ENCODE measurements around the gene NPM1.
A peak's percentile ranks its signal among the peaks of the same experiment; 100 is the strongest.

Gene NPM1

GRCh38 chr5:171450423-171451331 is 63.0 kb downstream of the NPM1 start:
- DNase-seq (ENCODE audit: low read depth in 2 of 2), result peak in 1 of 2 donors; percentile 7

DNA sequence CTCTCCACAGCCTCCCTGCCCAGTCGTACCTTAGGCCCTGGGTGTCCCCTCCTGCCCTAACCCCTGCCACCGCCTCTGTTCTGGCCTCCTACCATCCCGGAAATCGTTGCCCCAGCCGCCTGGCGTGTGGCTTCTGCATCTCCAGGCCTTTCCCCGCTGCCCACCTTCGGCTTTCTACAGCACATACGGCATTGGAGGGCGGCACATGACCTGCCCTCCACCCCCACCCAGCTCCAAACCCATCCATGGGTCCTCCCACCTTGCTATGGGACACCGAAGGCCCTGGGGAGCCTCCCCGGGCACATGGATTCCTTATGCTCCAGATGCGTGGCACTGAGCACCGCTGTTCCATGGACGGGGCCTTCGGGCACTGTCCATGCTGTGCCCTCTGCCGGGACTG is 63.8 kb downstream of the NPM1 start:
- no peak for DNase-seq (ENCODE audit: low read depth in 2 of 2)

DNA sequence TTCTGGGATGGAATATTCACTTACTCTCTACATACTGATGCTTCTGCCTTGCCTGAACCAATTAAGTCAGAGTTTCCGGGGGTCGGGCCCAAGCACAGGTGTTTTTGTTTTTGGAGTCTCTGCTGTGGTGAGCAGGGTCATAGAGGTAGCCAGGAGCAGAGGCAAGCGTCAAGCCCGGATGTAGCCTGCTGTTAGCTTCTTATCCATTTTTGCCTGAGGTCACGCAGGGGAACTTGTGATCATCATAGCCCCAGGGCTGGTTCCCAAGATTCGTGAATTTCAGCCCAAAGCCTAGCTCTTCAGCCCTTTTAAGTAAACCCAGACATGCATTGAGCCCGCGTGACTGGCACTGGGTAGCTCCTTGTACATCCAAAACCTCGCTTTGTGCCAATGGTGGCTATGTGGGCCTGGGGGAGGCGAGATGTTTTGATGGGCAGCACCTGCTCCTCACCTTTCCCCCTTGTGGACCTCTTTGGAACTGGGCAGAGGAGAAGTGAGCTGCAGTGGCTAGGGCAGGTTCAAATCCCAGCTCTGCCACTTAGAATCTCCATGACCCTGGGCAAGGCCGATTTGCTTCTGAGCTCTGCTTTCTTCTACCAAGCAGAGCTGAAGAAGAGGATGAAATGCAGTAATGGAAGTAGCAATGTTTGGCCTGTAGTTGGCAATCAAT is 65.5 kb downstream of the NPM1 start:
- no peak for DNase-seq (ENCODE audit: low read depth in 2 of 2)

DNA sequence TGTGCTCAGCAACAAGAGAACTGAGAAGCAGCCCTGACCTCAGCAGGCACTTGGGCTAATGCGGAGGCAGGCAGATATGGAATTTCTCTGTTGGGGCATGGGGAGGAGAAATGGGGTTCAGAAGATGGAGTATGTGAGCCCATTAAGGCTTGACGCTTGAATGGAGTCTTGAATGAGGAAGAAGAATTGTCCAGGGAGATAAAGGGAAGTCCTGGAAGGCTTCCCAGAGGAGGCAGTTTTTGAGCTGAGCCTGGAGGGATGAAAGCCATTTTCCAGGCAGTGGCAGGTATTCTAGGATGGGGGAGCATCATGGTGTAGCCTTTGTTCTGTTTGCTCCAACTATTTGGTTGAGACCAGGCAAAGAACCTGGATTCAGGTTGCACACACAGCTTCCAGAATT is 66.3 kb downstream of the NPM1 start:
- no peak for DNase-seq (ENCODE audit: low read depth in 2 of 2)

GRCh38 chr5:171454549-171454948 is 66.9 kb downstream of the NPM1 start:
- no peak for DNase-seq (ENCODE audit: low read depth in 2 of 2)

GRCh38 chr5:171455522-171455921 is 67.9 kb downstream of the NPM1 start:
- no peak for DNase-seq (ENCODE audit: low read depth in 2 of 2)

- no peak for DNase-seq (ENCODE audit: low read depth in 2 of 2)
Measured at GRCh38 chr5:171457208-171457981, 69.7 kb downstream of the NPM1 start.

- DNase-seq (ENCODE audit: low read depth in 2 of 2), result no peak
Measured at GRCh38 chr5:171459839-171460238, 72.2 kb downstream of the NPM1 start.

Data from stimulated activated CD4-positive, alpha-beta T cell treated with anti-CD3 and anti-CD28 coated beads, Interleukin-15, amount 100 ng/mL, for 48 hours (primary cell).